Stimulated activated CD8-positive, alpha-beta memory T cell treated with anti-CD3 and anti-CD28 coated beads, Interleukin-7, amount 100 ng/mL, for 48 hours (primary cell): ENCODE measurements around the gene SCD5.

Experiments
- DNase-seq, 2 donors: peaks; one replicate each; pipeline ENCODE4 v3.0.0-alpha.2; 2020; ENCODE audit warnings: low read depth in 1 of 2; ENCODE audit errors: extremely low read depth in 1 of 2

SCD5 gene

DNA sequence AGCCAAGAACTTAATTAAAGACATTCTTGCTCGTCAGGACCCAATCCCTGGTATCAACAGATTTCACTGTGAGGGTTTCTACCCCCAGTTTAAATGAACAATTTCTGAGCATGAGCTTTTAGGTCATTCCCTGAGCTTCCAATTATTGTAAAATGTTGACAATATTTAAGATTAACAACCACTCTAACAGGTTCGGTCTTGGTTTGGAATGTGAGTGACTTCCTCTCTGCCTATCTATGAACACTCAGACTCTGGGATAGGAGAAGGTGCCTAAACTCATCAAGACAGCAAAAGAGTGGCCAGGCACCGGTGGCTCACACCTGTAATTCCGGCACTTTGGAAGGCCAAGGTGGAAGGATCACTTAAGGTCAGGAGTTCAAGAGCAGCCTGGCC is 153.9 kb downstream of the SCD5 start:
- no peak for DNase-seq

DNA sequence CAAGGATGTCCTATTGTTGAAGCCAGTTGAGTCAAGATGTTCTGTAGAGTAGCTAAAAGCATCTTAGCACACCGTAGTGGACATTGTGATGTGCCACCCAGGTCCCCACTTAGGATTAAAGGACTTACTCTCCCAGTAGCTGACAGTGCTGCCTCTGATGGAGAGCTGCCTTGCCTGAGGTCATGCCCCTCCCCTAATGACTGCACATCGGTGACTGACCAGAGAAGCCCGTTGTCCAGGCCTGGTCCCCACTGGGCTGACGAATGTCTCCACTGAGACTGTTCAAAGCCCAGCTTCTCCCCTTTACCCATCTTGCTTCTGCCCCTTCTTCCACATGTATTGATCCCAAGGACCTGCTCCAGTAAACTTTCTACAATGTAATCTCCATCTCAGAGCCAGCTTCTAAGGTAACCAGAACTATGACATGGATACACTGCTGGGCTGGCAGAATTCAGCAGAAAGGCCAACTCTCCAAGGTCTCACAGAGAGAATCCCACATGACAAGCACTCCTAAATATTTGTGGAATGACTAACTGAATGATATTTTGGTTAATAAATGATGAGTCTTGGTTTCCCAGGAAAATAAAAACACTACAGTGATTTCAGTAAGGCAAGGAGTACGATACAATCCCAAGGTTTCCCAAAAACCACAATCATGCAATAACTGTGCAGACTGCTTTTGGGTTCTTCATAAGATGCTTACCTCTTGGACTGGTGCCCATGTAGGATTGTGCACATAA is 154.4 kb downstream of the SCD5 start:
- DNase-seq = no peak

DNA sequence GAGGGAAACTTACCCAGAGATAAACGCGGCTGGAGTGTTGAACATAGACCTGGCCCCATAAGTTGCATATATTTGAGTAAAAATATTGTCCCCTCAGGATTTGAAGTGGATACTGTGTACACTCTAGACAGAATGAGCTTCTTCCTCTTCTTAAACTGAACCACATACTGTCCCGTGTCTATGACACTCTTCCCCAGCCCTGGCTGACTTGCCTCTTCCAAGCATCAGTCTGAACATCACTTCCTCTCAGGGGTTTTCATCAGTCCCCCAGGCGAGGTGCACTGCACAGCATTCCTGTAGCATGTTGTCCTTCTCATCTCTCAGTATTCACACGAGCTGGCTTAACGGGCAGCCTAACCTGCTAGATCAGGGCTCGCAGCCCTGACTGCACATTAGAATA is 156.3 kb downstream of the SCD5 start:
- no peak for DNase-seq

DNA sequence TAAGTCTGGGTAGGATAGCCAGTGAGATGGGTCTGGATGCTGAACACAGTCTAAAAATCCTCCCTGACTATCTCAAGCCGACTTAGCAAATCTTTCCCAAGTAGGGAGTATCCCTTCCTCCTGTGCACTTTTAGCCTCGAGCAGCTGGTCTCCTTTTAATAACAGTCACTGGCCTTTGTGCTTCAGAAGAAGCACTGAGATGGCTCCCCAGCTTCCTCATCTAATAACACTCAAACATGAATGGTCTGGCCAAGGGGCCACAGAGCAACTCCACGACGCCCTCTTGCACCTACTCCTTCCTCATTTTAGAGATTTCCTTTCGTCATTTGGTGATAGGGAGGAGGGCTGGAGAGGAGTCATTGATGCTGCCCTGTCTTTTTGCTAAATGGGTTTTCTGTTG is 158.1 kb downstream of the SCD5 start:
- DNase-seq = no peak

DNA sequence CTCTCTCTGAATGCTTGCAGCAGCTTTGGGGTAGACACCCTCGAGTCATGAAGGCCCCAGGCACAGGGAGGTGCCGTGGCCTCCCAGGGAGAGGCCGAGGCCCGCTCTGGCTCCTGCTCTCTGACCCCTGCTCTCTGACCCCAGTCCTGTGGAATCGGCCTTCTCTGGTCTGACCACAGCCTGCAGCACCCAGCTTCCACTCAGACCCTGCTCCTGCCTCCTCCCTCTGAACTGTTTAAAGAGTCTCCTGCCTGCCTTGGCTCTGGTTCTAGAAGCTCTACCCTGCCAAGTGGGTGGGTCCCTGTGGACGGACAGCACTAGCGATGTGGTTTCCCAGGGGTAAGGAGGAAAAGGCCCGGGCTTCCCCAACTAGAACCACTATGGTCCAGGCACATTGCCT is 158.6 kb downstream of the SCD5 start:
- DNase-seq = no peak

DNA sequence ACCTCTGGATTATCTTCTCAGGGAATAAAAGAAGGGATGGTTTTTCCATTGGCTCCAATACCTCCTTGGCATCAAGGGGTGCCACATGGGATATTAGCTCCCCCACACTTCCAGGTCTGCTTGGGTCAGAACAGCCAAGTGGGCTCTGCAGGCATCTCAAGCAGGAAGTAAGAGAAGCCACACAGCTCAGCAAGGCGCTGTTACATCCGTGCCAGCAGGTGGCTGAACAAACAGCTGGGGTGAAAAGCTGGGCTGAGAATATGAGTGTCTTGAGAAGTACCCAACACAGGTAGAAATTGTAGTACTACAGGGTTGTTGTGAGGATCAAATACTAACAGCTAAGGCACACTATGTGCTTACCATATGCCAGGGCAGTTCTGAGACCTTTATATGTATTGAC is 160.1 kb downstream of the SCD5 start:
- DNase-seq = no peak

DNA sequence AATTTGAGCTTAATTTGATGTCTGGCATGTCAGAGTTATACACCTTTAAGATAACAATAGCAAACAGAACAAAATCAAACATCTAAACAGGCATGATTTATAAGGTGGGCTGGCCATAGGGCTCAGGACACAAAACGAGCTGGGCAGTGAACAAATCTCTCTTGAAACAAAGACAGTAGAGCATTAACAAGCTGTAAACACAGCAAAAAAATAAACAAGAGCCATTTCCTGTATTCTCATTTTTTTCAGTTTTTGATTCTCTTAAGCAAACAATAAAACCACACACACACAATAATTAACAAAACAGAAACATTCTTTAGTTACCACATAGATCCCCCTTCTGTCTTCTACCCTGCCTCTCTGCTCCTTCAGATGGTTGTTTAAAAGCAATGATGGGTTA is 168.5 kb downstream of the SCD5 start:
- DNase-seq = no peak

DNA sequence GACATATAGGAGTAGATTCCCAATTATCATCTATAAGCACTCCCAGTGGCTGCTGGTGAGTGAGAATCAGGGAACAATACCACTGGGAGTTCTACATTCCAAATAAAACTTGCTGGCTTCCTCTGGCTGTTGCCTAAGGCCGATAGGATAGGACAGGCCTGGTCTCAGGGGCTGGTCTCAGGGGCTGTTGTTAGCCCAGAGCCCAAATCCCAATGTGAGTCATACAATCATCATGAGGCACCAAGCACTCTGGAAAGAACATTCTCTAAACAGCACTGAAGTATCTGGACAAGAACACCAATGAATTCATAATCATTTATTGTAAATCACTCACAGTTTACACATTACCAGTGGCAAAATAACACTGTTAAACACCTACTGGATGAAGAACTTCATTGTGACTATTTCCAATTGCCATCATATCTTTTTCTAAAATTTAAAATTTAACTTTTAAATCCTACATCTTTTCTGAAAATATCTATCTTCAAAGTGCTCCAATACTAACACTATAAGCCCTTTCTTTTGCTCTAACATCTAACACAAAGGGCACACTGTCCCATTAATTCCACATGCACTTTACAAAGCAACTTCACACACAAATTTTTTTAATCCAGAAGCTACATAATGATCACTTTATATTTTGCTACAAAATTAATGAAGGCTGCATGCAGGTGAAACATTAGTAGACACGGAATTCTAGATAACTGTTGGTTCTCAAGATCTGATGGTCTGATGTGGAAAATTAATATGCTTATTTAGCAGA is 169.2 kb downstream of the SCD5 start:
- DNase-seq = no peak

DNA sequence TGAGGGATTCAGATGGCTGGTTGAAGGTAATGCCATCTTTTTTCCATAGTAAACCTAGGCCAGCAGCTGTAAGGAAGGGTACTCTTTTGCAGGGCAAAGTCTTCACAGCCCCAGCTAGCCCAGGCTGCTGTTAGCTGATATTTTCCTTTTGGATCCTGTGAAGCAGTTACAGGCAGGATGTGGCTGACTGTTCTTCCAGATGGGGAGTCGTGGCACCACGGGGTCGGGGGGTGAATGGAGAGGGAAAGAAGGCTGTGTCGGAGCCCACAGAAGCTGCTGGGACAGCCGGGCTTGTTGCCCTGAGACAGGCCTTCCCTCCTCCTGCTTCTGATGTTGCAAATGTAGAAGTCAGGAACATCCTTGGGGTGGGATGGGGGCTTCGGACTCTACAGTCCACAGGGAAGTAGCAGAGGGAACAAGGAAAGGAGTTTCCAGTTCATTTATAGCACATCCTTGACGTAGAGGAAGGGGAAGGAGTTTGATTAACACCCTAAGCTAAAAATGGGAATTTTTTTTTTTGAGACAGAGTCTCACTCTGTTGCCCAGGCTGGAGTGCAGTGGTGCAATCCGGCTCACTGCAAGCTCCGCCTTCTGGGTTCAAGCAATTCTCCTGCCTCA is 172.2 kb downstream of the SCD5 start:
- DNase-seq = no peak

DNA sequence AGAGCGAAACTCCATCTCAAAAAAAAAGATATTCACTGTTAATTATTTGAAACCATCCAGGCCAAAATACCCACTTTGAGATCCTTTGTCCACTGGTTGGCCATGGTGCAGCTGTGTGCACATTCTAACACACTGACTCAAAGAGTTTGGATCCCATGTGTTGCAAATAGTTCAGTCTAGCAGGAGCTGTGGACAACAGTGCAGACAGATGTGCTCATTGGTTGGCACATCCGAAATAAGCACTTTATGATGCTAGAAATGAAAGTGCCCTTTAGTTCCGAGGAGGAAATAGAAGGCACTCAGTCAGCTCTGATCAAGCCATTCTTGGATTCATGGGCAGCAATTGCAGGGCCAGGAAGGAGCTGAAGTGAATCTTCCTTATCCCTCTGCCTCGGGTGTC is 173.8 kb downstream of the SCD5 start:
- no peak for DNase-seq

DNA sequence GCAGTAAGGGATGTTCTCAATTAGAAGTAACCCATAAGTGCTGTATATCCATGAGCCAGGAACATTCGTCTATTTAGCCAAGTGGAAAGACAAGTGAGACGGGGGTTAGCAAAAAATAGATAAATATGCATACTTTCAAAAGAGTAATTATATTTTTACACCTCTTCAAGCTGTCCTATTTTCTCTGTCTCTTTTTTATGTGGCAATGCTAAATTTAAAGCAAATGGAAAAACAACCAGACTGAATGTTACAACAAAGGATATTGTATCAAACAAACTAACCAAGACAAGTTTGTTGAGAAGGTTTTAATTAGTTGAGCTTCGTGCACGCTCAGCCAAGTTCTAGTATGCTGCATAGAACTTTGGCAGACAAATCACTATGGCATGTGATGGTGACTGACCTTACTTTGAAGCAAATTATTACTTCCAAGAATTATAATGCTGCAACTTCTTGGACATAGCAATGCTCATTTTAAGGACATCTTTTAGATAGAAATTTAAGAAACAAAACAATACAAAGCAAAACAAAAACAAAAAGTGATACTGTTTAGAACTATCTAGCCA is 175.4 kb downstream of the SCD5 start:
- no peak for DNase-seq

DNA sequence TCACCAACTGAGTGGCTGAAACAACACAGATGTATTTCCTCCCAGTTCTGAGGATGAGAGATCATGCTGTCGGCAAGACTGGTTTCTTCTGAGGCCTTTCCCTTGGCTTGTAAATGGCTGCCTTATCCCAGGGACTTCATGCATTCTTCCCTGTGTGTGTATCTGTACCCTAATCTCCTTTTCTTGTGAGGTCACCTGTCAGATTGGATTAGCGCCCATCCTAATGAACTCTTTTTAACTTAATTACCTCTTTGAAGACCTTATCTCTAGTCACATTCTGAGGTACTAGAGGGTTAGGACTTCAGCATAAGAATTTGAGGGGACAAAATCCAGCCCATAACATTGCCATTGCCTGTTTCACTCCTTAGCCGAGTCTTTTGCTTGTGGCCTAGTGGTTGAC is 177.3 kb downstream of the SCD5 start:
- DNase-seq = no peak

DNA sequence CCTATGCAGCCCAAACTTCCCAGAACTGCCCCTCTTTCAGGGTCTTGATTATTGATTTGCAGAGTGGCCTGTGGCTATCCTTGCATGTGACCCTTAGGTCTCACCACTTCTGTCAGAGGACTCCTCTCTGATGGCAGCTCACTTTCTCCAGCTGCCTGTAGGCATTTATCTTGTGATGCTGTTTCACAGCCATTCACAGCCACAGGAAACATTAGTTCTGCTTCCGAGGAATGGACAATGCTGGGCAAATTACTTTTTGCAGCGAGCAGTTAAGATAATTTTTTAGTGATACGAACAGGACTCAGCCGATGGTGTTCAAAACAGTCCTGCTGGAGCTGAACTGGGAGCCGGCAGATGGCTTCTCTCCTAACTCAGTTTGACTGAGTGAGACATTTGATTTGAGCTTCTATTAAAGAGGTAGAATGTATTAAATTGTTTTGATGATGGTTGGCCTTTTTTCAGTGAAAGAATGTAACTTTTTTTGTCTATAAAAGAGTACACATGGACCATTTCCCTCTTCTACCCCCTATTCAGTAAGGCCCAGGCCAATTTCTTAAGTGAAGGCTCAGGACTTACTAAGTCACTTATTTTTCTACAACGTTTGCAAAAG is 178.4 kb downstream of the SCD5 start:
- DNase-seq = no peak

DNA sequence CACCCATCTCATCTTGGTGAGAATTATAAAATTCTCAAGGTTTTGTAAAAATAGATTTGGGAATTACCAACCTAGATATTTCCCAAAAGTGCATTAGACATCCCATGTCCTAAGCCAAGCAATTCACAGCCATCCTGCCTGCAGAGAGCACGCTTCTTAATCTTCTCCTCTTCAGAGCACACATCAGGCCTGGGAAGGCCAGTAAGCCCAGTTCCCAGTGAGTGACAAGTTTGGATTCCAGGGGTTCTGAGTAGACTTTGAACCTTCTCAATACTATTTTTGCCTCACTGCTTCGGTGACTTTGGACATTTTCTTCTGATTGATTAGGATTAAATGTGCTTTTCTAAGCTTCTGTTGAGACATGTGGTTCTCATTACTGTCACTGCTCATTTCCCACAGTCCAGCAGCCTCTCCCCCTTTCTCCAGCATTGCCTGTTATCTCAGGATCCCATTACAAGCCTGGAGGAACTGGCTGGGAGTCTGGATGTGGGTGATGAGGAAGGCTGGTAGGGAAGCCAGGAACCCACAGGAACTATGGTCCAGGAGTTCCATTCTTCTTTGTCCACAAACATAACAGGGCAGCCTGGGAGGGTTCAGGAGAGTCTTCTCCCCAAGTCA is 180.4 kb downstream of the SCD5 start:
- no peak for DNase-seq

DNA sequence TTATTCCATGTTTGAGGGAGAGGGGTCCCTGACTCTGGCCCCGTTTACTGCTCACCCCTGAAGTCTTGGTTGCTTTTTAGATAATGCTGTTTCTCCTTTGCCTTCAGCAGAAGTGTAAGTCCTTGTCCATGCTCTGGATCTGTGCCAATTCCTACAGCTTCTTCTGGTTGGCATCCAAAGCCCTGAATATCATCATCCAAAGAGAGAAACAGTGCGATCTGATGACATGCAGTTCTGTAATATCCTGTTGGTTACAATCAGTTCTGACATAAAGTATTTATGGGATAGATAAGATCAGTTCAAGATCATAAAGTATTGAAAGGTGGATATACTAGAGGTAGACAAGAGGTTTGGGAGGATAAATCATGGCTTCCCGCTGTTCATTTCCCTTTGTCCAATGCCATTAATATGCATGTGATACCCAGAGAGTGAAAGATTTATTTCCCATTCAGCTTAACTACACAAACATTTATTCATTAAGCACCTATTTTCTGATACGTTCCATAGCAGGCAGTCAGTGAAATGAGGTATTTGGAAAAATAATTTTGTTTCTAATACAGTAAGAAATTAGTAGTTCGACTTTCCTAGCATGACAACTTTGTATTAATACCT is 183.7 kb downstream of the SCD5 start:
- DNase-seq = no peak

DNA sequence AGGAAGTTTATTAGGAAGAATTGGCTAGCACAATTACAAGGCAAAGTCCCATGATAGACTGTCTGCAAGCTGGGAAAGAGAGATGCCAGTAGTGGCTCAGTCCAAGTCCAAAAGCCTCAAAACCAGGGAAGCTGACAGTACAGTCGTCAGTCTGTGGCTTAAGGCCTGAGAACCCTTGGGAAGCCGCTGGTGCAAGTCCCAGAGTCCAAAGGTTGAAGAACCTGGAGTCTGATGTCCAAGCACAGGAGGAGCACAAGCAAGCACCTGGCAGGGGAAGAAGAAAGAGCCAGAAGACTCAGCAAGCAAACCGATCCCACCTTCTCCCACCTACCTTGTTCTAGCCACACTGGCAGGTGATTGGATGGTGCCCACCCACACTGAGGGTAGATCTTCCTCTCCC is 185.5 kb downstream of the SCD5 start:
- DNase-seq = no peak

DNA sequence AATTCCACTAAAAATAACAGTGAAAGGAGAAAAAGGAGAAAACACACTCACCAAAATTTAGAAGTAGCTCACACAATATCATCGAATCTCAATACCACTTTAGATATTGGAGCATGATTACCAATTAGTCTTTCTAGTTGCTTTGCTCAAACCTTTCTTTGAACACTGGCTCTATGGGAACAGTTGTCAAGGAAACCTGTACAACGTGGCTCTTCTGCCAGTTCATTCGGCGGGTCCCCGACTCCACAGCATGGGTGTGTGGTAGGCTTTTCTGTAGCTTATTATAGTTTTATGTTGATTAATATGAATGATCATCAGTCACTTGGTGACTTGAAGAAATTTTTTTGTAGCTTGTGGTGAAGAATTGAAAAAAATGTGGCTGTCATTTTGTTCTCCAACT is 186.6 kb downstream of the SCD5 start:
- no peak for DNase-seq

DNA sequence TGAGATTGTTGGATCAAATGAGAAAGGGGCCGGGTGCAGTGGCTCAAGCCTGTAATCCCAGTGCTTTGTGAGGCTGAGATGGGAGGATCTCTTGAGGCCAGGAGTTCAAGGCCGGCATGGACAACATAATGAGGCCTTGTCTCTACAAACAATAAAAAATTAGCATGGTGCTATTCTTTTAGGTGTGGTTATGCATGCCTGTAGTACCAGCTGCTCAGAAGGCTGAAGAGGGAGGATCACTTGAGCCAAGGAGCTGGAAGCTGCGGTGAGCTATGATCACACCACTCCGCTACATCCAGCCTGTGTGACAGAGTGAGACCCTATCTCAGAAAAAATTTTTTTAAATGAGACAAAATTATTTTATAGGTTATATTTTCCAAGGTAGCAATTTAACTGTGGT is 187.1 kb downstream of the SCD5 start:
- no peak for DNase-seq

DNA sequence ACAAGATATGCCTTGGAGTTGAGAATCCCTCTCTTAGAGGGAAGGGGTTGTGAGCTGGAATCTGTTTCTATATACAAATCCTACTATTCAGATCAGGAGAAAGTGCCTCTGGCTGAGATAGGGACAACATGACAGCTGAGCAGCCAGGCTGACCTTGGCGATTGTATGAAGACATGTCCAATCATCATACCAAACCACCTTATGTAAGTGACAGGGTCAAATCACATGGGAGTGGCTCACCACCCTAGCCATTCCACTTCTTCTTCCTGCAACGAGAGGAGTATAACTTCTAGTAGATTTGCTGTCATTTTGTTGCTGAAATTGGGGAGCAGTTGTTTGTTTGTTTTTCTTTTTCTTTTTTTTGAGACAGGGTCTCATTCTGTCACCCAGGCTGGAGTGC is 188.6 kb downstream of the SCD5 start:
- DNase-seq = no peak

DNA sequence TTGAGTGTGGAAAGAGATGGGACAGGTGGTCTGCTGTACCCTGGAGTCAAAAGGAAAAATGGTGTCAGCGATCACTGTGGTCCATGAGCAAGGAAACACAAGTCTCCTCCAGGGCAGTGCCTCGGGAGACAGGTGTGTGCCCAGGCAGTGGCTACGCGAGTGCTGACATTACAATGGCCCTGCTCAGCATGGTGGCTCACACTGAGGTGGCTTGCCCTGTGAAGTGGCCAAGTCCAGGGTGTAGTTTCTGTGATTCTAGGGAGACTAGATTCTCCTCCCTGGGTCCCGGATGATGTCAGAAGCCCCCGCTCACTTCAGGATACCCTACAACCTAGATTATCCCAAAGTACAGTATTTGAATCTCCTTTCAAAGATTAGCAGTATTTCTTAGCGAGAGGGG is 192.0 kb downstream of the SCD5 start:
- no peak for DNase-seq

DNA sequence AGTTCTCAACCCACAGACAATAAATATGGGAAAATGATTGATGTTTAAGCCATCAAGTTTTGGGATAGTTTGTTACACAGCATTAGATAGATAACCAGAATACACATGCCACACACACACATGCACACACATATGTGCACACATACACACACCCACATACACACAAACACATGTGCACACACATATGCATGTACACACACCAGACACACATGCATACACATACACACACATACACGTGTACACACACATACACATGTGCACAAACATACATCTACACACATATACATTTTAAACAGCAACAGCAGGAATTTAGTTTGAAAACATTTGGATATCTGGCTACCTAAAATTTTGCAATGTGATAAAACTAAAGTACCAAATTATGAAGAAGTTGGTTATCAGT is 194.1 kb downstream of the SCD5 start:
- DNase-seq = no peak
